ES-I3 (cell line): ENCODE data around the gene NEUROG3.

Source experiments
- H3K36me3 ChIP-seq: 2 replicates; pipeline ENCODE4 v1.6.1; 2013; ENCODE audit warnings: mild to moderate bottlenecking, low read length, control low read depth, moderate library complexity; ENCODE audit not compliant: insufficient read depth
- H3K4me1 ChIP-seq: 2 replicates; pipeline ENCODE4 v1.6.1; 2013; ENCODE audit warnings: mild to moderate bottlenecking, control low read depth, low read length; ENCODE audit not compliant: insufficient read depth
- H3K9ac ChIP-seq: 2 replicates; pipeline ENCODE4 v1.6.1; 2013; ENCODE audit warnings: low read depth, mild to moderate bottlenecking, low read length, moderate library complexity
- H3K9me3 ChIP-seq: 2 replicates; pipeline ENCODE4 v1.6.1; 2013; ENCODE audit warnings: mild to moderate bottlenecking, low read length, moderate library complexity; ENCODE audit not compliant: control insufficient read depth, insufficient read depth

Gene NEUROG3

GRCh38 chr10:69578508-69578991 lies 5.3 kb upstream of the NEUROG3 start:
- H3K36me3 ChIP-seq = no peaks in the 10 kb centered on the region
- H3K4me1 ChIP-seq = peaks cover 2% of the 10 kb centered on the region; the same call in 1 of the 2 replicates
- no peaks in the 10 kb centered on the region for H3K9me3 ChIP-seq
- no peak overlapping the region for H3K9ac ChIP-seq

GRCh38 chr10:69577268-69578232 lies 4.3 kb upstream of the NEUROG3 start:
- no peaks in the 10 kb centered on the region for H3K36me3 ChIP-seq
- no peak overlapping the region; the same call in 1 of the 2 replicates for H3K9ac ChIP-seq
- H3K9me3 ChIP-seq = no peaks in the 10 kb centered on the region
- peaks cover 2% of the 10 kb centered on the region; the same call in 1 of the 2 replicates for H3K4me1 ChIP-seq

- Histone ChIP-seq H3K36me3 (no peaks in the 10 kb centered on the region), H3K9ac (peak overlapping the region; percentile 16; the same call in 1 of the 2 replicates), H3K9me3 (no peaks in the 10 kb centered on the region), H3K4me1 (peaks cover 2% of the 10 kb centered on the region; the same call in 1 of the 2 replicates)
Measured at GRCh38 chr10:69576334-69577011, 3.3 kb upstream of the NEUROG3 start.

GRCh38 chr10:69575164-69575722 lies 2.0 kb upstream of the NEUROG3 start:
- H3K4me1 ChIP-seq = peaks cover 13% of the 10 kb centered on the region
- no peaks in the 10 kb centered on the region for H3K36me3 ChIP-seq
- no peaks in the 10 kb centered on the region for H3K9me3 ChIP-seq
- peak overlapping the region; percentile 38; the same call in 1 of the 2 replicates for H3K9ac ChIP-seq

GRCh38 chr10:69574571-69574978 lies 1.4 kb upstream of the NEUROG3 start:
- H3K36me3 ChIP-seq = no peaks in the 10 kb centered on the region
- peak overlapping the region; percentile 38; the same call in 1 of the 2 replicates for H3K9ac ChIP-seq
- no peaks in the 10 kb centered on the region for H3K9me3 ChIP-seq
- H3K4me1 ChIP-seq = peaks cover 19% of the 10 kb centered on the region

GRCh38 chr10:69572159-69573055 lies 815 bp downstream of the NEUROG3 start:
- Histone ChIP-seq H3K4me1 (peaks cover 30% of the 10 kb centered on the region), H3K36me3 (no peaks in the 10 kb centered on the region), H3K9me3 (no peaks in the 10 kb centered on the region), H3K9ac (peak overlapping the region; percentile 38; the same call in 1 of the 2 replicates)

GRCh38 chr10:69571618-69572158 lies 1.5 kb downstream of the NEUROG3 start:
- H3K9me3 ChIP-seq = no peaks in the 10 kb centered on the region
- no peaks in the 10 kb centered on the region for H3K36me3 ChIP-seq
- peak overlapping the region; percentile 17; the same call in 1 of the 2 replicates for H3K9ac ChIP-seq
- peaks cover 30% of the 10 kb centered on the region for H3K4me1 ChIP-seq

- peak overlapping the region; percentile 0; the same call in 1 of the 2 replicates for H3K9ac ChIP-seq
- no peaks in the 10 kb centered on the region for H3K36me3 ChIP-seq
- H3K4me1 ChIP-seq = peaks cover 28% of the 10 kb centered on the region
- no peaks in the 10 kb centered on the region for H3K9me3 ChIP-seq
Measured at GRCh38 chr10:69570050-69570816, 3.0 kb downstream of the NEUROG3 start.

GRCh38 chr10:69569396-69569934 lies 3.8 kb downstream of the NEUROG3 start:
- no peaks in the 10 kb centered on the region for H3K36me3 ChIP-seq
- H3K4me1 ChIP-seq = peaks cover 28% of the 10 kb centered on the region
- H3K9ac ChIP-seq = peak overlapping the region; percentile 40
- H3K9me3 ChIP-seq = no peaks in the 10 kb centered on the region

GRCh38 chr10:69568472-69569395 lies 4.5 kb downstream of the NEUROG3 start:
- Histone ChIP-seq H3K36me3 (no peaks in the 10 kb centered on the region), H3K4me1 (peaks cover 28% of the 10 kb centered on the region), H3K9me3 (no peaks in the 10 kb centered on the region), H3K9ac (peak overlapping the region; percentile 40)

- no peak overlapping the region for H3K9ac ChIP-seq
- no peaks in the 10 kb centered on the region for H3K36me3 ChIP-seq
- H3K9me3 ChIP-seq = no peaks in the 10 kb centered on the region
- peaks cover 28% of the 10 kb centered on the region for H3K4me1 ChIP-seq
Measured at GRCh38 chr10:69567920-69568319, 5.3 kb downstream of the NEUROG3 start.
